ENCODE data around the gene EID3. TPM values are rescaled to one million over a fixed set of nuclear protein-coding genes. Genes with fewer than 3 reads are reported as not detected.
"Not testable (repeated sequence)": the region's sequence is repeated elsewhere in the genome, so short reads cannot be mapped to it uniquely, and the experiment has no call there.

Gene EID3
- polyA plus RNA-seq, 2 of the 4 experiments (the other 2 are of a cell fraction) = 6.8 to 12.2 TPM

GRCh38 chr12:104294158-104294859 is 9.2 kb upstream of the EID3 start:
- CTCF ChIA-PET = interaction anchor here (1.1 to 13.7 kb wide), 3 partner anchors 13 to 76 kb away, joined by 3 to 155 read pairs (median 8); partner anchors contain the start of gene TXNRD1
- not testable (repeated sequence) for FAIRE-seq, H3K9me3 ChIP-seq
- TF ChIP-seq TP53 (CRISPR knock-in tag; IDR thresholded peaks at IDR 0.05) = peak; percentile 75
- TF ChIP-seq, protein P1, sequence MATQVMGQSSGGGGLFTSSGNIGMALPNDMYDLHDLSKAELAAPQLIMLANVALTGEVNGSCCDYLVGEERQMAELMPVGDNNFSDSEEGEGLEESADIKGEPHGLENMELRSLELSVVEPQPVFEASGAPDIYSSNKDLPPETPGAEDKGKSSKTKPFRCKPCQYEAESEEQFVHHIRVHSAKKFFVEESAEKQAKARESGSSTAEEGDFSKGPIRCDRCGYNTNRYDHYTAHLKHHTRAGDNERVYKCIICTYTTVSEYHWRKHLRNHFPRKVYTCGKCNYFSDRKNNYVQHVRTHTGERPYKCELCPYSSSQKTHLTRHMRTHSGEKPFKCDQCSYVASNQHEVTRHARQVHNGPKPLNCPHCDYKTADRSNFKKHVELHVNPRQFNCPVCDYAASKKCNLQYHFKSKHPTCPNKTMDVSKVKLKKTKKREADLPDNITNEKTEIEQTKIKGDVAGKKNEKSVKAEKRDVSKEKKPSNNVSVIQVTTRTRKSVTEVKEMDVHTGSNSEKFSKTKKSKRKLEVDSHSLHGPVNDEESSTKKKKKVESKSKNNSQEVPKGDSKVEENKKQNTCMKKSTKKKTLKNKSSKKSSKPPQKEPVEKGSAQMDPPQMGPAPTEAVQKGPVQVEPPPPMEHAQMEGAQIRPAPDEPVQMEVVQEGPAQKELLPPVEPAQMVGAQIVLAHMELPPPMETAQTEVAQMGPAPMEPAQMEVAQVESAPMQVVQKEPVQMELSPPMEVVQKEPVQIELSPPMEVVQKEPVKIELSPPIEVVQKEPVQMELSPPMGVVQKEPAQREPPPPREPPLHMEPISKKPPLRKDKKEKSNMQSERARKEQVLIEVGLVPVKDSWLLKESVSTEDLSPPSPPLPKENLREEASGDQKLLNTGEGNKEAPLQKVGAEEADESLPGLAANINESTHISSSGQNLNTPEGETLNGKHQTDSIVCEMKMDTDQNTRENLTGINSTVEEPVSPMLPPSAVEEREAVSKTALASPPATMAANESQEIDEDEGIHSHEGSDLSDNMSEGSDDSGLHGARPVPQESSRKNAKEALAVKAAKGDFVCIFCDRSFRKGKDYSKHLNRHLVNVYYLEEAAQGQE (IDR thresholded peaks at IDR 0.05) = peak; percentile 41
- TF ChIP-seq SMC3 (IDR thresholded peaks at IDR 0.05) = peak; percentile 17; the same call in 1 of the 3 replicates
- peak; percentile 15; the same call in 1 of the 2 replicates for TF ChIP-seq RARB (CRISPR knock-in tag; IDR thresholded peaks at IDR 0.05)
- TF ChIP-seq RAD21 (conservative IDR thresholded peaks at IDR 0.05 in 1 of 2, IDR thresholded peaks at IDR 0.05 in 1 of 2) = peak; percentile 32 to 35; a peak in 3 of 5 replicates
- peak; percentile 88; the same call in 1 of the 2 replicates for TF ChIP-seq POLR2AphosphoS2 (conservative IDR thresholded peaks at IDR 0.05; ENCODE audit: low read length)
- peak; percentile 15; the same call in 1 of the 3 replicates for TF ChIP-seq CTCF (IDR thresholded peaks at IDR 0.05)
- TF ChIP-seq TFCP2L1 (CRISPR knock-in tag; IDR thresholded peaks at IDR 0.05) = peak; percentile 18; the same call in 1 of the 2 replicates
- H3K4me1 ChIP-seq = peaks cover 68% of the 10 kb centered on the region
- H3K4me2 ChIP-seq = peak overlapping the region; percentile 97
- POLR2A ChIA-PET = interaction anchor here (0.5 to 5.0 kb wide), 9 partner anchors 7 to 367 kb away, joined by 3 to 28 read pairs (median 4); no protein-coding TSS in a partner anchor
- peak in 1 of 2 experiments; percentile 78 for DNase-seq (ENCODE audit: low read depth in 1 of 2, low spot score in 1 of 2)
- H3K4me3 ChIP-seq = peak overlapping the region; percentile 68
- H3K27ac ChIP-seq = peak overlapping the region; percentile 94 to 98
- WGBS (ENCODE audit: missing lambda C conversion rate) = 4% methylated on average over 12 of the region's 17 CpGs
- ATAC-seq = peak in 1 of 2 experiments; percentile 1; a peak in 3 of 6 replicates

GRCh38 chr12:104294927-104295668 is 8.4 kb upstream of the EID3 start:
- FAIRE-seq (peak; percentile 7), DNase-seq (ENCODE audit: low read depth in 1 of 2, low spot score in 1 of 2) (peak in 1 of 2 experiments; percentile 53), ATAC-seq (peak; percentile 8 to 23)
- peaks cover 76% of the 10 kb centered on the region for H3K4me1 ChIP-seq
- CTCF ChIA-PET = interaction anchor here (1.0 to 13.7 kb wide), 4 partner anchors 9 to 77 kb away, joined by 3 to 155 read pairs (median 6); partner anchors contain the start of gene TXNRD1
- POLR2A ChIA-PET = interaction anchor here (0.5 to 5.0 kb wide), 11 partner anchors 8 to 368 kb away, joined by 3 to 28 read pairs (median 4); no protein-coding TSS in a partner anchor
- peak overlapping the region; percentile 68 for H3K4me3 ChIP-seq
- peak overlapping the region; percentile 97 for H3K4me2 ChIP-seq
- H3K27ac ChIP-seq = peak overlapping the region; percentile 94 to 98
- no peaks in the 10 kb centered on the region for H3K9me3 ChIP-seq
- 2% methylated on average over 9 of the region's 9 CpGs for WGBS (ENCODE audit: missing lambda C conversion rate)
- no peak for TF ChIP-seq EHMT2 (IDR thresholded peaks at IDR 0.05; ENCODE audit: low read depth)
- TF ChIP-seq, protein P2, sequence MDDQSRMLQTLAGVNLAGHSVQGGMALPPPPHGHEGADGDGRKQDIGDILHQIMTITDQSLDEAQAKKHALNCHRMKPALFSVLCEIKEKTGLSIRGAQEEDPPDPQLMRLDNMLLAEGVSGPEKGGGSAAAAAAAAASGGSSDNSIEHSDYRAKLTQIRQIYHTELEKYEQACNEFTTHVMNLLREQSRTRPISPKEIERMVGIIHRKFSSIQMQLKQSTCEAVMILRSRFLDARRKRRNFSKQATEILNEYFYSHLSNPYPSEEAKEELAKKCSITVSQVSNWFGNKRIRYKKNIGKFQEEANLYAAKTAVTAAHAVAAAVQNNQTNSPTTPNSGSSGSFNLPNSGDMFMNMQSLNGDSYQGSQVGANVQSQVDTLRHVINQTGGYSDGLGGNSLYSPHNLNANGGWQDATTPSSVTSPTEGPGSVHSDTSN (IDR thresholded peaks at IDR 0.05) = no peak
- TF ChIP-seq FOXS1 (CRISPR knock-in tag; IDR thresholded peaks at IDR 0.05) = no peak
- TF ChIP-seq, protein P3, sequence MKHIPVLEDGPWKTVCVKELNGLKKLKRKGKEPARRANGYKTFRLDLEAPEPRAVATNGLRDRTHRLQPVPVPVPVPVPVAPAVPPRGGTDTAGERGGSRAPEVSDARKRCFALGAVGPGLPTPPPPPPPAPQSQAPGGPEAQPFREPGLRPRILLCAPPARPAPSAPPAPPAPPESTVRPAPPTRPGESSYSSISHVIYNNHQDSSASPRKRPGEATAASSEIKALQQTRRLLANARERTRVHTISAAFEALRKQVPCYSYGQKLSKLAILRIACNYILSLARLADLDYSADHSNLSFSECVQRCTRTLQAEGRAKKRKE (CRISPR knock-in tag; IDR thresholded peaks at IDR 0.05; ENCODE audit: low read depth) = no peak
- no peak for TF ChIP-seq POLR2A (IDR thresholded peaks at IDR 0.05; ENCODE audit: low read length)
- TF ChIP-seq KDM5A (IDR thresholded peaks at IDR 0.05) = no peak
- TF ChIP-seq TP53 (CRISPR knock-in tag; IDR thresholded peaks at IDR 0.05) = peak; percentile 87
- TF ChIP-seq RFX5 (IDR thresholded peaks at IDR 0.05) = no peak
- TF ChIP-seq MAFK (IDR thresholded peaks at IDR 0.05; ENCODE audit: partially characterized antibody) = no peak
- TF ChIP-seq ZFP36 (IDR thresholded peaks at IDR 0.05; ENCODE audit: borderline replicate concordance, partially characterized antibody) = no peak
- TF ChIP-seq JUN (IDR thresholded peaks at IDR 0.05) = peak; percentile 41 to 68; a peak in 3 of 5 replicates
- 0 out of 2 replicates have a peak, but pooled peaks have one; percentile 45 for TF ChIP-seq GATA3 (IDR thresholded peaks at IDR 0.05; ENCODE audit: borderline replicate concordance)
- TF ChIP-seq, protein P4, sequence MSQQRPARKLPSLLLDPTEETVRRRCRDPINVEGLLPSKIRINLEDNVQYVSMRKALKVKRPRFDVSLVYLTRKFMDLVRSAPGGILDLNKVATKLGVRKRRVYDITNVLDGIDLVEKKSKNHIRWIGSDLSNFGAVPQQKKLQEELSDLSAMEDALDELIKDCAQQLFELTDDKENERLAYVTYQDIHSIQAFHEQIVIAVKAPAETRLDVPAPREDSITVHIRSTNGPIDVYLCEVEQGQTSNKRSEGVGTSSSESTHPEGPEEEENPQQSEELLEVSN (IDR thresholded peaks at IDR 0.05; ENCODE audit: borderline replicate concordance, low read depth) = no peak
- peak; percentile 87; the same call in 1 of the 2 replicates for TF ChIP-seq POLR2AphosphoS2 (conservative IDR thresholded peaks at IDR 0.05; ENCODE audit: low read length)
- TF ChIP-seq NR3C1 (IDR thresholded peaks at IDR 0.05) = no peak
- no peak for TF ChIP-seq SMC3 (IDR thresholded peaks at IDR 0.05)
- no peak for TF ChIP-seq EP300 (IDR thresholded peaks at IDR 0.05)
- TF ChIP-seq FOSL2 (IDR thresholded peaks at IDR 0.05) = no peak
- 0 out of 2 replicates have a peak, but pooled peaks have one; percentile 14 for TF ChIP-seq FOSL2 (CRISPR knock-in tag; IDR thresholded peaks at IDR 0.05)
- TF ChIP-seq ZSCAN20 (CRISPR knock-in tag; IDR thresholded peaks at IDR 0.05) = no peak
- TF ChIP-seq HOXA7 (CRISPR knock-in tag; IDR thresholded peaks at IDR 0.05) = peak; percentile 95
